OCI-LY3 (cell line): ENCODE measurements around the gene TSPAN9.

Experiments
- H2AFZ ChIP-seq: fragments of 200-600, 300-600 bp; shearing (Covaris generic); 2 replicates; pipeline ENCODE4 v1.6.0; 2014; ENCODE audit warnings: antibody characterized with exemption, low read depth, low read length
- H3K27ac ChIP-seq: fragments of 200-600, 300-600 bp; sonication (generic); 2 replicates; pipeline ENCODE4 v1.5.1; 2014; ENCODE audit warnings: mild to moderate bottlenecking, low read length, moderate library complexity, mixed read lengths
- H3K27me3 ChIP-seq: fragments of 200-600, 300-600 bp; sonication (generic); 2 replicates; pipeline ENCODE4 v1.6.1; 2014; ENCODE audit warnings: low read depth, low read length, mixed read lengths
- H3K36me3 ChIP-seq: fragments of 200-600, 300-600 bp; sonication (generic); replicated peaks from 2 replicates; pipeline ENCODE3; 2014; ENCODE audit warnings: low read depth, low read length, mixed read lengths
- H3K4me1 ChIP-seq: fragments of 300-600, 200-600 bp; sonication (generic); 2 replicates; pipeline ENCODE4 v1.6.1; 2014; ENCODE audit warnings: low read length, mixed read lengths
- H3K4me2 ChIP-seq: fragments of 200-600, 300-600 bp; sonication (generic); 2 replicates; pipeline ENCODE4 v1.6.1; 2014; ENCODE audit warnings: low read length, mixed read lengths
- H3K4me3 ChIP-seq: fragments of 300-600, 200-600 bp; sonication (generic); 2 replicates; pipeline ENCODE4 v1.5.1; 2014; ENCODE audit warnings: antibody characterized with exemption, mild to moderate bottlenecking, low read length, moderate library complexity
- H3K79me2 ChIP-seq: fragments of 300-600, 200-600 bp; shearing (Covaris generic); 2 replicates; pipeline ENCODE4 v1.6.1; 2014; ENCODE audit warnings: mild to moderate bottlenecking, low read length, mixed read lengths
- H3K9ac ChIP-seq: fragments of 300-600, 200-600 bp; shearing (Covaris generic); 2 replicates; pipeline ENCODE4 v1.6.0; 2014; ENCODE audit warnings: mild to moderate bottlenecking, low read length, moderate library complexity
- H3K9me3 ChIP-seq: fragments of 200-600, 300-600 bp; shearing (Covaris generic); 2 replicates; pipeline ENCODE4 v1.6.1; 2014; ENCODE audit warnings: low read length, mixed read lengths; ENCODE audit not compliant: insufficient read depth
- H4K20me1 ChIP-seq: fragments of 200-600, 300-600 bp; sonication (generic); 2 replicates; pipeline ENCODE4 v1.6.1; 2016; ENCODE audit warnings: low read length, mixed read lengths; ENCODE audit not compliant: insufficient read depth
- EZH2phosphoT487 ChIP-seq: fragments of 200-600 bp; shearing (Covaris generic); IDR thresholded peaks from 2 replicates; pipeline ENCODE4 v1.6.1; 2018; ENCODE audit warnings: antibody characterized with exemption, mixed run types, low read depth
- TF ChIP-seq, protein P1 (sequence below): fragments of 200-600, 300-600 bp; sonication (generic); IDR thresholded peaks from 2 replicates; pipeline ENCODE4 v1.5.1; 2014; ENCODE audit warnings: antibody characterized with exemption, low read length, low read depth

Gene TSPAN9

GRCh38 chr12:3107954-3108353, 30.8 kb downstream of the TSPAN9 start:
- H3K4me2 ChIP-seq: no peak overlapping the region
- H4K20me1 ChIP-seq: no peaks in the 10 kb centered on the region
- H3K4me3 ChIP-seq: no peak overlapping the region
- no peaks in the 10 kb centered on the region for H3K4me1 ChIP-seq
- peaks cover 26% of the 10 kb centered on the region for H3K27me3 ChIP-seq
- no peaks in the 10 kb centered on the region for H3K79me2 ChIP-seq
- no peaks in the 10 kb centered on the region for H3K36me3 ChIP-seq
- TF ChIP-seq EZH2phosphoT487: no peak
- TF ChIP-seq, protein P1, sequence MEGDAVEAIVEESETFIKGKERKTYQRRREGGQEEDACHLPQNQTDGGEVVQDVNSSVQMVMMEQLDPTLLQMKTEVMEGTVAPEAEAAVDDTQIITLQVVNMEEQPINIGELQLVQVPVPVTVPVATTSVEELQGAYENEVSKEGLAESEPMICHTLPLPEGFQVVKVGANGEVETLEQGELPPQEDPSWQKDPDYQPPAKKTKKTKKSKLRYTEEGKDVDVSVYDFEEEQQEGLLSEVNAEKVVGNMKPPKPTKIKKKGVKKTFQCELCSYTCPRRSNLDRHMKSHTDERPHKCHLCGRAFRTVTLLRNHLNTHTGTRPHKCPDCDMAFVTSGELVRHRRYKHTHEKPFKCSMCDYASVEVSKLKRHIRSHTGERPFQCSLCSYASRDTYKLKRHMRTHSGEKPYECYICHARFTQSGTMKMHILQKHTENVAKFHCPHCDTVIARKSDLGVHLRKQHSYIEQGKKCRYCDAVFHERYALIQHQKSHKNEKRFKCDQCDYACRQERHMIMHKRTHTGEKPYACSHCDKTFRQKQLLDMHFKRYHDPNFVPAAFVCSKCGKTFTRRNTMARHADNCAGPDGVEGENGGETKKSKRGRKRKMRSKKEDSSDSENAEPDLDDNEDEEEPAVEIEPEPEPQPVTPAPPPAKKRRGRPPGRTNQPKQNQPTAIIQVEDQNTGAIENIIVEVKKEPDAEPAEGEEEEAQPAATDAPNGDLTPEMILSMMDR: no peak
- no peak overlapping the region for H3K27ac ChIP-seq
- no peak overlapping the region for H3K9ac ChIP-seq
- H2AFZ ChIP-seq: no peak overlapping the region
- no peaks in the 10 kb centered on the region for H3K9me3 ChIP-seq

DNA sequence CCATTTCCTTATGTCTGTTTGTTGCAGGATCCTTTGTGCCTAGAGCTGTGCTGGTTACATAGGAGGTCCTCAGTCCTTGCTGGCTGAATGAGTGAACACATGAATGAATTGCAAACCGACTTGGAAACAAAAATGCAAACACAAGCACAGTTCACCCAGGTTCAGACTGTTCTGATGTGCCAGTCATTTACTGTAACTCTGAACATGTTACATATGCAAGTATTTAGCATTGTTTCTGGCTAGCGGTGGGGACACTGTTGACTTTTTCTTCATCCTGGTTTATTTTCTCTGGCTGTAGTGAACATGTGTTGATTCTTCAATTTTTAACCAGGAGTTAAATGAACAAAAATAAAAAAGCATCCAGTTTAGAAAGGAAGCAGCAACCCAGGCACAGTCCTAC, 33.4 kb downstream of the TSPAN9 start:
- Histone ChIP-seq H3K36me3 (no peaks in the 10 kb centered on the region), H3K4me1 (no peaks in the 10 kb centered on the region), H3K9ac (no peak overlapping the region), H3K79me2 (no peaks in the 10 kb centered on the region), H2AFZ (no peak overlapping the region), H3K4me3 (no peak overlapping the region), H3K27ac (no peak overlapping the region), H4K20me1 (no peaks in the 10 kb centered on the region), H3K9me3 (no peaks in the 10 kb centered on the region), H3K27me3 (peaks cover 32% of the 10 kb centered on the region), H3K4me2 (no peak overlapping the region)
- TF ChIP-seq, protein P1: no peak
- no peak for TF ChIP-seq EZH2phosphoT487

GRCh38 chr12:3113671-3114325, 36.6 kb downstream of the TSPAN9 start:
- Histone ChIP-seq H3K9me3 (no peaks in the 10 kb centered on the region), H3K79me2 (no peaks in the 10 kb centered on the region), H3K9ac (no peak overlapping the region), H3K27me3 (peaks cover 44% of the 10 kb centered on the region), H3K36me3 (no peaks in the 10 kb centered on the region), H3K4me2 (no peak overlapping the region), H3K4me1 (no peaks in the 10 kb centered on the region), H3K27ac (no peak overlapping the region), H3K4me3 (no peak overlapping the region), H2AFZ (no peak overlapping the region), H4K20me1 (no peaks in the 10 kb centered on the region)
- TF ChIP-seq EZH2phosphoT487: no peak
- TF ChIP-seq, protein P1: no peak

- TF ChIP-seq EZH2phosphoT487: no peak
- TF ChIP-seq, protein P1: no peak
- Histone ChIP-seq H3K36me3 (no peaks in the 10 kb centered on the region), H2AFZ (no peak overlapping the region), H3K4me3 (no peak overlapping the region), H3K4me2 (no peak overlapping the region), H3K27me3 (peaks cover 52% of the 10 kb centered on the region), H3K79me2 (no peaks in the 10 kb centered on the region), H4K20me1 (no peaks in the 10 kb centered on the region), H3K9ac (no peak overlapping the region), H3K4me1 (no peaks in the 10 kb centered on the region), H3K27ac (no peak overlapping the region), H3K9me3 (no peaks in the 10 kb centered on the region)
Observed at GRCh38 chr12:3114671-3115070, 37.5 kb downstream of the TSPAN9 start.
